ENCODE results near the gene TSPEAR. TPM values are rescaled to one million over a fixed set of nuclear protein-coding genes. Genes with fewer than 3 reads are reported as not detected.
A peak's percentile ranks its signal among the peaks of the same experiment; 100 is the strongest.

Gene TSPEAR
- total RNA-seq, 1 donor from 2014 or later, result 0.15 TPM

- Mint-ChIP-seq H3K4me3 (ENCODE audit: unreplicated experiment) (no peak overlapping the region), H3K9me3 (ENCODE audit: low read depth) (no peaks in the 10 kb centered on the region), H3K27me3 (ENCODE audit: low read depth) (peaks cover 1% of the 10 kb centered on the region), H3K36me3 (ENCODE audit: low read depth) (no peaks in the 10 kb centered on the region), H3K27ac (ENCODE audit: unreplicated experiment) (no peak overlapping the region), H3K4me1 (ENCODE audit: low read depth) (no peaks in the 10 kb centered on the region)
- DNase-seq (ENCODE audit: low spot score), result peak; percentile 84
- TF ChIP-seq CTCF (IDR thresholded peaks at IDR 0.05), result no peak
Observed at GRCh38 chr21:44499631-44500030, 211.7 kb downstream of the TSPEAR start.

DNA sequence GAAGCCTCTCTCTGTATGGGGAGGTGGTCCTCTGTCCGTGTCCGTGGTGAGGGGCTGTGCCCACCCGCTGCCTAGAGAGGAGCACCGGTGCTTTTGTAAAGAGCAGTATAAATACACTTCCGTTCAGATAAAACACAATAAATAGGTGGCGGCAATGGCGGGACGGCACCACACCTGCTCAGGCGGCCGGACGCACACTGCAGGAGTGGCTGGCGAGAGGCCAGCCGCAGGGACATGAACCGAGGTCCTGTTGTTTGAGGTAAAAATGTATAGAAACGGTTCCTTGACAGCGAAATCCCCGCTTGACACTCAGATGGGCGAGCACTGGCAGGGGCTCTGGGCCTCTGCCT is 212.2 kb downstream of the TSPEAR start:
- H3K27ac Mint-ChIP-seq (ENCODE audit: unreplicated experiment), result no peak overlapping the region
- no peak for DNase-seq (ENCODE audit: low spot score)
- H3K4me1 Mint-ChIP-seq (ENCODE audit: low read depth), result no peaks in the 10 kb centered on the region
- no peak for TF ChIP-seq CTCF (IDR thresholded peaks at IDR 0.05)
- H3K9me3 Mint-ChIP-seq (ENCODE audit: low read depth), result no peaks in the 10 kb centered on the region
- peaks cover 1% of the 10 kb centered on the region for H3K27me3 Mint-ChIP-seq (ENCODE audit: low read depth)
- H3K36me3 Mint-ChIP-seq (ENCODE audit: low read depth), result peaks cover 2% of the 10 kb centered on the region
- no peak overlapping the region for H3K4me3 Mint-ChIP-seq (ENCODE audit: unreplicated experiment)

- Mint-ChIP-seq H3K27me3 (ENCODE audit: low read depth) (peaks cover 1% of the 10 kb centered on the region), H3K4me1 (ENCODE audit: low read depth) (no peaks in the 10 kb centered on the region), H3K36me3 (ENCODE audit: low read depth) (peaks cover 2% of the 10 kb centered on the region), H3K4me3 (ENCODE audit: unreplicated experiment) (no peak overlapping the region), H3K27ac (ENCODE audit: unreplicated experiment) (no peak overlapping the region), H3K9me3 (ENCODE audit: low read depth) (peaks cover under 1% of the 10 kb centered on the region)
- no peak for DNase-seq (ENCODE audit: low spot score)
- no peak for TF ChIP-seq CTCF (IDR thresholded peaks at IDR 0.05)
Observed at GRCh38 chr21:44498280-44499210, 212.8 kb downstream of the TSPEAR start.

DNA sequence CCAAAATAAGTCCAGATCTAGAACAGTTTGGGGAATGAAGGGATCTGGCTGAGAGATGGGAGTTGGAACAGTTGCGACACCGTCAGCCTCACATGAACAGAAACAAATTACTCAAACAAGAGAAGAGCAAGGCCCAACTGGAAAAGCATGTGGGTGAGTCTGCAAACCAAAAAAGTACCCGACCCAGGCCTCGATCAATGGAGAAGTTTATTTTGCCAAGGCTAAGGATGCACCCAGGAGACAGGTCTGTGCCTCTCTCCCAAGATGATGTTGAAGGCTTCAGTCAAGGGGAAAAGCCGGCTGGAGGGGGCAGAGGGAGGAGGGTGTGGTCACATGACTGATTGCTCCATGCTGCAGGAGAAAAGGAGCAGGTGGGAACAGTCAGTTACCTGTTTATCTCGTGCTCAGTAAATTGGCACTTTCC is 213.7 kb downstream of the TSPEAR start:
- TF ChIP-seq CTCF (IDR thresholded peaks at IDR 0.05), result no peak
- Mint-ChIP-seq H3K4me3 (ENCODE audit: unreplicated experiment) (no peak overlapping the region), H3K27me3 (ENCODE audit: low read depth) (peaks cover 1% of the 10 kb centered on the region), H3K9me3 (ENCODE audit: low read depth) (peaks cover 9% of the 10 kb centered on the region), H3K27ac (ENCODE audit: unreplicated experiment) (no peak overlapping the region), H3K4me1 (ENCODE audit: low read depth) (no peaks in the 10 kb centered on the region), H3K36me3 (ENCODE audit: low read depth) (peaks cover 9% of the 10 kb centered on the region)
- DNase-seq (ENCODE audit: low spot score), result no peak

GRCh38 chr21:44496564-44497550 is 214.5 kb downstream of the TSPEAR start:
- Mint-ChIP-seq H3K36me3 (ENCODE audit: low read depth) (peaks cover 17% of the 10 kb centered on the region), H3K27ac (ENCODE audit: unreplicated experiment) (no peak overlapping the region), H3K4me1 (ENCODE audit: low read depth) (peaks cover 3% of the 10 kb centered on the region), H3K27me3 (ENCODE audit: low read depth) (peaks cover 1% of the 10 kb centered on the region), H3K9me3 (ENCODE audit: low read depth) (peaks cover 17% of the 10 kb centered on the region), H3K4me3 (ENCODE audit: unreplicated experiment) (no peak overlapping the region)
- TF ChIP-seq CTCF (IDR thresholded peaks at IDR 0.05), result no peak
- DNase-seq (ENCODE audit: low spot score), result no peak

Measured in chondrocyte (in vitro differentiated cells).